PC-9 (cell line): ENCODE data around the gene PLA2G4D.

Source experiments
- CTCF ChIP-seq: fragments of 200-600 bp; sonication (generic); conservative IDR thresholded peaks from 2 replicates; pipeline ENCODE4 v1.6.1; 2017; ENCODE audit warnings: mixed run types, antibody characterized with exemption, mild to moderate bottlenecking, moderate library complexity
- EZH2 ChIP-seq: fragments of 200-600 bp; sonication (generic); IDR thresholded peaks from 2 replicates; pipeline ENCODE4 v1.8.0; 2017; ENCODE audit warnings: antibody characterized with exemption, low read depth

- no peak for TF ChIP-seq EZH2
- no peak for TF ChIP-seq CTCF
Observed at GRCh38 chr15:42048080-42048820, 46.1 kb downstream of the PLA2G4D start.
